Epithelial cell of prostate (primary cell): ENCODE measurements around the gene SLCO3A1.

Experiments
- DNase-seq: peaks from one replicate; pipeline ENCODE4 v3.0.0-alpha.2; 2011; ENCODE audit warnings: low read depth, low spot score
- H3K27ac ChIP-seq: fragments of 450-650 bp; 2 replicates; pipeline ENCODE4 v1.5.1; 2017; ENCODE audit warnings: mild to moderate bottlenecking

SLCO3A1 gene

GRCh38 chr15:91853511-91853947, at the start of gene SLCO3A1:
TSS of gene SLCO3A1 (plus strand) at chr15:91853708.
- H3K27ac ChIP-seq, result peak within 1 kb of the TSS; percentile 80

GRCh38 chr15:91807122-91807521, 46.4 kb upstream of the SLCO3A1 start:
- no peak overlapping the region for H3K27ac ChIP-seq
- no peak for DNase-seq

More at GRCh38 chr15:91853511-91853947, at the start of gene SLCO3A1:
- DNase-seq, result no peak

GRCh38 chr15:91813924-91814323, 39.6 kb upstream of the SLCO3A1 start:
- no peak overlapping the region for H3K27ac ChIP-seq
- DNase-seq, result no peak

- no peak overlapping the region for H3K27ac ChIP-seq
These were observed 36.6 kb upstream of the SLCO3A1 start for GRCh38 chr15:91816942-91817341.

GRCh38 chr15:91821458-91821857, 32.0 kb upstream of the SLCO3A1 start:
- no peak for DNase-seq
- H3K27ac ChIP-seq, result no peak overlapping the region

More at GRCh38 chr15:91816942-91817341, 36.6 kb upstream of the SLCO3A1 start:
- DNase-seq, result no peak

- H3K27ac ChIP-seq, result no peak overlapping the region
- DNase-seq, result no peak
These were observed 29.3 kb upstream of the SLCO3A1 start for GRCh38 chr15:91824256-91824655.

GRCh38 chr15:91826443-91826842, 27.1 kb upstream of the SLCO3A1 start:
- no peak for DNase-seq
- H3K27ac ChIP-seq, result no peak overlapping the region

GRCh38 chr15:91833056-91833455, 20.5 kb upstream of the SLCO3A1 start:
- H3K27ac ChIP-seq, result no peak overlapping the region
- no peak for DNase-seq

- no peak overlapping the region for H3K27ac ChIP-seq
- DNase-seq, result no peak
These were observed 13.6 kb upstream of the SLCO3A1 start for GRCh38 chr15:91839867-91840266.

GRCh38 chr15:91841861-91842260, 11.6 kb upstream of the SLCO3A1 start:
- DNase-seq, result no peak

GRCh38 chr15:91844341-91844740, 9.2 kb upstream of the SLCO3A1 start:
- H3K27ac ChIP-seq, result no peak overlapping the region
- no peak for DNase-seq

More at GRCh38 chr15:91841861-91842260, 11.6 kb upstream of the SLCO3A1 start:
- no peak overlapping the region for H3K27ac ChIP-seq

- H3K27ac ChIP-seq, result no peak overlapping the region
- no peak for DNase-seq
These were observed 8.6 kb upstream of the SLCO3A1 start for GRCh38 chr15:91844928-91845327.

- no peak overlapping the region for H3K27ac ChIP-seq
- no peak for DNase-seq
These were observed 7.8 kb upstream of the SLCO3A1 start for GRCh38 chr15:91845720-91846119.

- no peak for DNase-seq
- no peak overlapping the region for H3K27ac ChIP-seq
These were observed 4.3 kb upstream of the SLCO3A1 start for GRCh38 chr15:91849180-91849579.

- no peak for DNase-seq
- no peak overlapping the region for H3K27ac ChIP-seq
These were observed 3.8 kb upstream of the SLCO3A1 start for GRCh38 chr15:91849749-91850161.

- no peak for DNase-seq
- H3K27ac ChIP-seq, result peak overlapping the region; percentile 80
These were observed 582 bp upstream of the SLCO3A1 start for GRCh38 chr15:91852741-91853510.

- DNase-seq, result no peak
- H3K27ac ChIP-seq, result peak overlapping the region; percentile 80
These were observed 585 bp downstream of the SLCO3A1 start for GRCh38 chr15:91853948-91854638.

GRCh38 chr15:91854639-91854990, 1.1 kb downstream of the SLCO3A1 start:
- DNase-seq, result no peak
- H3K27ac ChIP-seq, result no peak overlapping the region

GRCh38 chr15:91855241-91855640, 1.7 kb downstream of the SLCO3A1 start:
- H3K27ac ChIP-seq, result no peak overlapping the region
- DNase-seq, result no peak

- DNase-seq, result no peak
- H3K27ac ChIP-seq, result peak overlapping the region; percentile 22
These were observed 2.4 kb downstream of the SLCO3A1 start for GRCh38 chr15:91855684-91856489.

GRCh38 chr15:91857224-91857585, 3.7 kb downstream of the SLCO3A1 start:
- no peak for DNase-seq
- H3K27ac ChIP-seq, result peak overlapping the region; percentile 22
